ENCODE results near the gene KCNJ9.

The KCNJ9 gene

DNA sequence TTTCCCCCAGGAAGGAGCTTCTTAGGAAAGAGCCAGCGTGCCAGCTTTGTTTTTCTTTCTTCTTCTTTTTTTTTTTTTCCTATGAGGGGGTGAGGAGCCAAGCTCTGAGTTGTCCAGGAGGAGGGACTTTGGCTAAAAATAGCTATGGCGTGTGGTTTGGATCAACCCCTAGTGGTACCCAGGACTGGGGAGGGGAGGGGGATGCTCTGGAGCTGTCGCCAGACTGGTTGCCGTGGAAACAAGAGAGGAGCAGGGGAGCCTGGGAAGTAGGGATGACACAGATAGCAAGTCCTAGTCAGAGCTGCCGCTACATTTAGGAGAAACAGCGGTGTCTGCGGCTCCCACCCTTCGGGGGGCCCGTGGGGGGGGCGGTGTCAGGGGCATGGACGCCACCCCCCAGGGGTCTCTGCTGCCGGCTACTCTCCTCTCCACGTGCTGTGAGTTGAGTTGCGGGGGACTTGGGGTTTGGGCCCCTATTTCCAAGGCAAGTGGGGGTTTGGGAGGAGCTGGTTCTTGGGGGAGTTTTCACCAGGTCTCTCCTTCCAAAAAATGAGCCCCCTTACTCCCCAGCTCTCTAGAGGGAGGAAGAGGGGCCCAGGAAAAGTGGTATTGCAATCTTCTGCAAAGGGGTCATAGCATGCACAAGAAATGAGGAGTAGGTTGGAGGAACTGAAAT lies at the start of gene KCNJ9:
TSS of gene KCNJ9 (plus strand) at position 278 of the 676 bp plus-strand sequence. CDS start 2,493 bp downstream, outside the sequence.
- Histone ChIP-seq H3K9me2 (replicated peaks; ENCODE audit: control insufficient read depth, low read length) (no peaks in the 10 kb centered on the region), H4K20me1 (ENCODE audit: control insufficient read depth, insufficient read depth, low read depth, low read length) (no peaks in the 10 kb centered on the region), H3K9me3 (ENCODE audit: control insufficient read depth, insufficient read depth, low read length) (no peaks in the 10 kb centered on the region), H3K36me3 (ENCODE audit: control insufficient read depth, low read length) (no peaks in the 10 kb centered on the region), H3K79me2 (ENCODE audit: control insufficient read depth, low read length) (no peaks in the 10 kb centered on the region), H3K27ac (ENCODE audit: low read depth, low read length) (no peak within 1 kb of the TSS), H3K4me3 (ENCODE audit: low read length) (no peak within 1 kb of the TSS), H3K4me2 (ENCODE audit: low read length) (no peak within 1 kb of the TSS), H3K27me3 (ENCODE audit: control insufficient read depth, low read length) (peaks cover 21% of the 10 kb centered on the region), H3K4me1 (ENCODE audit: control insufficient read depth, low read length) (0 out of 2 replicates have a peak, but pooled peaks cover 5% of the 10 kb centered on the region), H3F3A (ENCODE audit: control insufficient read depth, insufficient read depth) (0 out of 2 replicates have a peak, but pooled peaks cover 6% of the 10 kb centered on the region)
- TF ChIP-seq EZH2phosphoT487 (IDR thresholded peaks at IDR 0.05; ENCODE audit: borderline replicate concordance, low read length) (no peak), CTCF (IDR thresholded peaks at IDR 0.05; ENCODE audit: low read depth, low read length, poor library complexity, severe bottlenecking) (no peak)

DNA sequence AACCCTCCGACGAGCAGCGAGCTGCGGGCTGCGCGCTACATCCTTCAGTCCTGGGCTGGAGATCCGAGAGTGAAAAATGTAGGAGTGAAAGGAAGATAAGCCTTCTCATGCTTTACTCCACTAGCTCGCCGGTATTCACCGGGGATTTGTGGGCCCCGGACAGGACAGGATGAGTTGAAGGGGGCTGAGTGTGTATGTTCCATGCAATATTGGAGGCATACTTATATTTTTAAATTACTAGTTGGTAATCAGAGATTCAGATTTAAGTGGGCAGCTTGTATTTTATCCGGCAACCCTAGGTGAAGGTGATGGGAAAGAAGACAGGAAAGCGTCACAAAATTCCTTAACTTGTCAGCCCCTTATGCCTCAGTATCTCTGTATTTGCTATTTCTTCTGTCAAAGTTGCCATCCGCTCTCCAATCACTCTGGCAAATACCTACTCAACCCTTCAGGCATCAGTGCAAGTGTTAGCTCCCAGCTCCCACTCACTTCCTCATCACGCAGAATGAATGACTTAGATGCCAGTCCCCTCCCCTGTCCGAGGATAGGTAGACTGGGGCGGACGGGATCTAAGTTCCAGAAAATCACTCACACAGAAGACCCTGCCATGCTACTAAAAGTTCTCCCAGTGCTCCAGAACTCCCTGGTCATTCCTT lies 49.0 kb upstream of the KCNJ9 start:
- H3K4me3 ChIP-seq (ENCODE audit: low read length), result peak overlapping the region; percentile 83
- peaks cover 7% of the 10 kb centered on the region; the same call in 1 of the 2 replicates for H3K36me3 ChIP-seq (ENCODE audit: control insufficient read depth, low read length)
- TF ChIP-seq CTCF (IDR thresholded peaks at IDR 0.05; ENCODE audit: low read depth, low read length, poor library complexity, severe bottlenecking), result no peak
- no peak for TF ChIP-seq EZH2phosphoT487 (IDR thresholded peaks at IDR 0.05; ENCODE audit: borderline replicate concordance, low read length)
- H3K4me1 ChIP-seq (ENCODE audit: control insufficient read depth, low read length), result peaks cover 32% of the 10 kb centered on the region
- no peaks in the 10 kb centered on the region for H3F3A ChIP-seq (ENCODE audit: control insufficient read depth, insufficient read depth)
- H3K4me2 ChIP-seq (ENCODE audit: low read length), result peak overlapping the region; percentile 87
- no peak overlapping the region for H3K27ac ChIP-seq (ENCODE audit: low read depth, low read length)
- peaks cover 28% of the 10 kb centered on the region for H3K79me2 ChIP-seq (ENCODE audit: control insufficient read depth, low read length)
- H3K9me2 ChIP-seq (replicated peaks; ENCODE audit: control insufficient read depth, low read length), result no peaks in the 10 kb centered on the region
- no peaks in the 10 kb centered on the region for H4K20me1 ChIP-seq (ENCODE audit: control insufficient read depth, insufficient read depth, low read depth, low read length)
- H3K27me3 ChIP-seq (ENCODE audit: control insufficient read depth, low read length), result no peaks in the 10 kb centered on the region
- H3K9me3 ChIP-seq (ENCODE audit: control insufficient read depth, insufficient read depth, low read length), result no peaks in the 10 kb centered on the region

DNA sequence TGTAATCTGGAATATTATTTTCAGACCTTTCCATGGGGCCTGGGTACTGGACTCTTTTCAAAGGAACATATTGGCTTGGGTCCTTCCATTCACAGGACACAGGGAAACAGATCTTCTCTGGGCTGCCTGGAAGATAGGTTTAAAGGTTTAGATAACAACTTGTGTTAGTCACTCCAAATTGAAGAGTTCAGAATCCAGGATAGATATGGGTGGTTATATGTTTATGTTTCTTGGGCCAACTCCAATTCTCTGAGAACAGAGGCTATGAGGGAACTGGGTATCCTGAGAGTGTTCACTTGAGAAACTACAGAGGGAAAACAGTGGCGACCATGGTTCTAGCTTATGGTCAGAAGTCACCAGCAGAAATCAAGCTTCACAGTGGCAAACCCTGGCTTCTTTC lies 40.9 kb upstream of the KCNJ9 start:
- H3K4me1 ChIP-seq (ENCODE audit: control insufficient read depth, low read length), result no peaks in the 10 kb centered on the region

More for the DNA sequence above, 40.9 kb upstream of the KCNJ9 start:
- H3K79me2 ChIP-seq (ENCODE audit: control insufficient read depth, low read length), result no peaks in the 10 kb centered on the region
- no peak overlapping the region for H3K4me3 ChIP-seq (ENCODE audit: low read length)
- H3F3A ChIP-seq (ENCODE audit: control insufficient read depth, insufficient read depth), result no peaks in the 10 kb centered on the region
- H3K4me2 ChIP-seq (ENCODE audit: low read length), result no peak overlapping the region
- H3K27me3 ChIP-seq (ENCODE audit: control insufficient read depth, low read length), result peaks cover 3% of the 10 kb centered on the region; the same call in 1 of the 2 replicates
- no peak overlapping the region for H3K27ac ChIP-seq (ENCODE audit: low read depth, low read length)
- H4K20me1 ChIP-seq (ENCODE audit: control insufficient read depth, insufficient read depth, low read depth, low read length), result no peaks in the 10 kb centered on the region
- TF ChIP-seq CTCF (IDR thresholded peaks at IDR 0.05; ENCODE audit: low read depth, low read length, poor library complexity, severe bottlenecking) (no peak), EZH2phosphoT487 (IDR thresholded peaks at IDR 0.05; ENCODE audit: borderline replicate concordance, low read length) (no peak)
- H3K9me2 ChIP-seq (replicated peaks; ENCODE audit: control insufficient read depth, low read length), result no peaks in the 10 kb centered on the region
- H3K9me3 ChIP-seq (ENCODE audit: control insufficient read depth, insufficient read depth, low read length), result no peaks in the 10 kb centered on the region
- no peaks in the 10 kb centered on the region for H3K36me3 ChIP-seq (ENCODE audit: control insufficient read depth, low read length)
